Immature natural killer cell (primary cell): ENCODE measurements around the gene FHL1. TPM values are rescaled to one million over a fixed set of nuclear protein-coding genes. Genes with fewer than 3 reads are reported as not detected.
A peak's percentile ranks its signal among the peaks of the same experiment; 100 is the strongest.

Experiments used
- DNase-seq, 3 donors: peaks; one replicate each; pipeline ENCODE4 v3.0.0; 2022; ENCODE audit warnings: mixed read lengths in 1 of 3
- H3K27ac Mint-ChIP-seq, 6 donors: one replicate each; pipeline ENCODE4 v1.8.0; 2020; ENCODE audit warnings: mixed read lengths in 6 of 6, mild to moderate bottlenecking in 5 of 6, inconsistent platforms in 4 of 6, moderate library complexity in 3 of 6
- H3K27me3 Mint-ChIP-seq, 3 donors: one replicate each; pipeline ENCODE4 v1.8.0; 2020 to 2021; ENCODE audit warnings: low read depth in 3 of 3, mild to moderate bottlenecking in 3 of 3, mixed read lengths in 3 of 3, moderate library complexity in 3 of 3, inconsistent platforms in 1 of 3
- H3K36me3 Mint-ChIP-seq, 3 donors: one replicate each; pipeline ENCODE4 v1.8.0; 2020; ENCODE audit warnings: mixed read lengths in 3 of 3, inconsistent platforms in 2 of 3, mild to moderate bottlenecking in 2 of 3
- H3K4me1 Mint-ChIP-seq, 2 donors: one replicate each; pipeline ENCODE4 v1.8.0; 2020; ENCODE audit warnings: inconsistent platforms in 2 of 2, mild to moderate bottlenecking in 2 of 2, mixed read lengths in 2 of 2, moderate library complexity in 1 of 2
- H3K4me3 Mint-ChIP-seq, 5 donors: one replicate each; pipeline ENCODE4 v1.8.0; 2020; ENCODE audit warnings: mild to moderate bottlenecking in 5 of 5, mixed read lengths in 5 of 5, inconsistent platforms in 3 of 5, moderate library complexity in 3 of 5
- H3K9me3 Mint-ChIP-seq, 6 donors: one replicate each; pipeline ENCODE4 v1.8.0; 2020; ENCODE audit warnings: mild to moderate bottlenecking in 6 of 6, mixed read lengths in 6 of 6, inconsistent platforms in 4 of 6, moderate library complexity in 3 of 6
- polyA plus RNA-seq, 3 donors: library from polyadenylated mRNA; unstranded; fragments of 300-500 nt; fragmentation: Illumina TruSeq; gene quantifications; one replicate each; pipeline ENCODE4 v1.2.3, GENCODE V29; 2021

Gene FHL1
- polyA plus RNA-seq, 3 donors from 2014 or later, result 11.1 to 24.0 (median 17.6) TPM

DNA sequence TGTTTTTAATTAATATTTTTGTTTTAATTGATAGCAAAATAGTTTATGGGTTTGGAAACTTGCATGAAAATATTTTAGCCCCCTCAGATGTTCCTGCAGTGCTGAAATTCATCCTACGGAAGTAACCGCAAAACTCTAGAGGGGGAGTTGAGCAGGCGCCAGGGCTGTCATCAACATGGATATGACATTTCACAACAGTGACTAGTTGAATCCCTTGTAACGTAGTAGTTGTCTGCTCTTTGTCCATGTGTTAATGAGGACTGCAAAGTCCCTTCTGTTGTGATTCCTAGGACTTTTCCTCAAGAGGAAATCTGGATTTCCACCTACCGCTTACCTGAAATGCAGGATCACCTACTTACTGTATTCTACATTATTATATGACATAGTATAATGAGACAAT, 63.5 kb downstream of the FHL1 start:
- no peak overlapping the region for H3K4me3 Mint-ChIP-seq
- no peak for DNase-seq
- no peaks in the 10 kb centered on the region for H3K9me3 Mint-ChIP-seq
- peaks cover 0 to 3% of the 10 kb centered on the region in 2 donors for H3K4me1 Mint-ChIP-seq
- H3K36me3 Mint-ChIP-seq, result peaks cover 0 to 7% (median 4%) of the 10 kb centered on the region in 3 donors
- H3K27me3 Mint-ChIP-seq, result peaks cover 0 to 11% (median 3%) of the 10 kb centered on the region in 3 donors
- no peak overlapping the region for H3K27ac Mint-ChIP-seq

GRCh38 chrX:136211766-136212556, 64.6 kb downstream of the FHL1 start:
- Mint-ChIP-seq H3K4me3 (no peak overlapping the region), H3K36me3 (peaks cover 0 to 7% (median 4%) of the 10 kb centered on the region in 3 donors), H3K27me3 (peaks cover 0 to 11% (median 4%) of the 10 kb centered on the region in 3 donors), H3K4me1 (no peaks in the 10 kb centered on the region), H3K9me3 (no peaks in the 10 kb centered on the region), H3K27ac (no peak overlapping the region)
- no peak for DNase-seq

DNA sequence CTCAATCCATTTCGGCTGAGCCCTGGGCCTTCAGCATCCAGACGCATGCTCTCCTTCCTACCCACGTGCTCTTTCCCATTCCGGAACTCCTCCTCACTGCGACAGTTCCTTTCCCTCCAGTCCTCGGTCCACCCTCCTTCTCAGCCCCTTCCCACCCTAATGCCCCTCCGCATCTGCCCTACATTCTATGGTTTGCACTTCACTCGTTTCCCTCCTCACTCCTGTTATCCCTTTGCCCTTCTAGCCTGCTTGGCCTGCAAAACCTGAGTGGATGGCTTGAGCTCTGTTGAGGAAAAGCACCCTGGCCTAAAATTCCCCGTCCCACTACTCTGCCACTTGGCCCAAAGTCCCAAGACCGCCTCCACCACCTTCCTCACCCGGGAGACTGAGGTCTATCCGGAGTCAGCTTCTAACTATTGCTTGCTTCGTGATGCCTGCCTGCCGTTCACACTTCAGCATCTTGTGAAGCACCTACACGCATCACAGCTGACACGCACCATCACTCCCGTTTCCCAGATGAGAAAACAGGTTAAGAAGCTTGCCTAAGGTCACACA, 65.3 kb downstream of the FHL1 start:
- DNase-seq, result no peak
- H3K9me3 Mint-ChIP-seq, result no peaks in the 10 kb centered on the region
- peaks cover 0 to 7% (median 4%) of the 10 kb centered on the region in 3 donors for H3K36me3 Mint-ChIP-seq
- H3K4me3 Mint-ChIP-seq, result no peak overlapping the region
- H3K27ac Mint-ChIP-seq, result peak overlapping the region in 1 of 6 donors; percentile 36
- no peaks in the 10 kb centered on the region for H3K4me1 Mint-ChIP-seq
- H3K27me3 Mint-ChIP-seq, result peaks cover 0 to 11% (median 4%) of the 10 kb centered on the region in 3 donors

DNA sequence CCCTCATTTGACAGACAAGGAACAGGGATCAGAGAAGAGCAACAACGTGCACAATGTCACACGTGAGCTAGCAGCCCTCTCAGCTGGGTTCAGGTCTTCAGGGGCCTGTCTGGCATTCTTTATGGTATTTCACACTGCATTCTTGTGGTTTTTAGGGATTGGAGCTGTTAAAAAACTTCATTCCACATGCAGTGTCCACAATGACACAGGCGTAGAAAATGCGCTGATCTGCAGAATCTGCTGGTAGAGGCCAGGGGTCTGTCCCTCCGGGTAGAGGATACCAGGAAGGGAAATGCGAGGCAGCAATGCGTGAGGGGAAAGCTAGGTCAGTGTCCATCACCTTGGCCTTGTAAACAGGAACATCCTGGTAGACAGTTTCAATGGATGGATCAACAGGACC, 67.2 kb downstream of the FHL1 start:
- Mint-ChIP-seq H3K4me3 (no peak overlapping the region), H3K27me3 (peaks cover 0 to 9% (median 3%) of the 10 kb centered on the region in 3 donors), H3K36me3 (peaks cover 7 to 10% (median 7%) of the 10 kb centered on the region in 3 donors), H3K27ac (no peak overlapping the region), H3K4me1 (no peaks in the 10 kb centered on the region), H3K9me3 (no peaks in the 10 kb centered on the region)
- no peak for DNase-seq

- Mint-ChIP-seq H3K36me3 (peaks cover 4 to 11% (median 7%) of the 10 kb centered on the region in 3 donors), H3K9me3 (no peaks in the 10 kb centered on the region), H3K4me3 (no peak overlapping the region), H3K27me3 (peaks cover 0 to 9% (median 3%) of the 10 kb centered on the region in 3 donors), H3K27ac (no peak overlapping the region), H3K4me1 (no peaks in the 10 kb centered on the region)
- no peak for DNase-seq
These were observed 68.2 kb downstream of the FHL1 start for GRCh38 chrX:136215559-136215958.

DNA sequence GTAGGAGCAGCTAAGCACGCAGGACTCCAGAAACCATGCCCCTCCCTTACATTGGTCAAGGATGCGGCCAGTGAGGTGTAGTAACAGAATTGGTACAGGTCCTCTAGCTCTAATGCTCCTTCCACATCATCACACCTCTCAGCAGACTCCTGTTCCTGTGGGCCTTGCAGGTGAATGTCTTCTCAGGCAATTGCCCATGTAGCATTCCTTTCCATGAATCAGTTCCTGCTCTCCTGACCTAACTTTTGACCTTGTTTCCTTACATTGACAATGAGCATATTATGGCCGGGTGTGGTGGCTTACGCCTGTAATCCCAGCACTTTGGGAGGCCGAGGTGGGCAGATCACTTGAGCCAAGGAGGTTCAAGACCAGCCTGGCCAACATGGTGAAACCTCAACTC, 72.6 kb downstream of the FHL1 start:
- no peak for DNase-seq
- no peak overlapping the region for H3K4me3 Mint-ChIP-seq
- peaks cover 12 to 20% (median 15%) of the 10 kb centered on the region in 3 donors for H3K36me3 Mint-ChIP-seq
- no peak overlapping the region for H3K27ac Mint-ChIP-seq
- H3K9me3 Mint-ChIP-seq, result no peaks in the 10 kb centered on the region
- peaks cover 0 to 1% (median 0%) of the 10 kb centered on the region in 3 donors for H3K27me3 Mint-ChIP-seq
- no peaks in the 10 kb centered on the region for H3K4me1 Mint-ChIP-seq

DNA sequence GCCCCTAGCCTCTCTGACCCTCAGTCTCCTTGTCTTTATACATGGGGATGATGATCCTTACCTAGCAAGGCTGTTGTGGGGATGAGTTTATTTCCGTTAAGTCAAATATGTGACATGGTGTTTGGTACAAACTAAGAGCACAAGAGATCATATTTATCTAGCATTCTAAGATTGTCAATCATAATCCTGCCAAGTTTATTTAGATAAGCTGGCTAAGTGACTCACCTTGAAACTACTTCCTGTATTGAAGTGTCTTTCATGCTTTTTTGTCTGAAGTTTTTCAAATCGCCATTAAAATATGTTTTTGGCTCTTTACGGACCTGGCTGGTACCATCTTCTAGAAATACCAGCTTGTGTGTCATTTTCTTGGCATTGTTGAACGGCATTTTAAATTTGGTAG, 73.2 kb downstream of the FHL1 start:
- Mint-ChIP-seq H3K36me3 (peaks cover 12 to 19% (median 15%) of the 10 kb centered on the region in 3 donors), H3K4me1 (no peaks in the 10 kb centered on the region), H3K9me3 (no peaks in the 10 kb centered on the region), H3K27ac (no peak overlapping the region), H3K27me3 (peaks cover 0 to 1% (median 0%) of the 10 kb centered on the region in 3 donors), H3K4me3 (no peak overlapping the region)
- no peak for DNase-seq

DNA sequence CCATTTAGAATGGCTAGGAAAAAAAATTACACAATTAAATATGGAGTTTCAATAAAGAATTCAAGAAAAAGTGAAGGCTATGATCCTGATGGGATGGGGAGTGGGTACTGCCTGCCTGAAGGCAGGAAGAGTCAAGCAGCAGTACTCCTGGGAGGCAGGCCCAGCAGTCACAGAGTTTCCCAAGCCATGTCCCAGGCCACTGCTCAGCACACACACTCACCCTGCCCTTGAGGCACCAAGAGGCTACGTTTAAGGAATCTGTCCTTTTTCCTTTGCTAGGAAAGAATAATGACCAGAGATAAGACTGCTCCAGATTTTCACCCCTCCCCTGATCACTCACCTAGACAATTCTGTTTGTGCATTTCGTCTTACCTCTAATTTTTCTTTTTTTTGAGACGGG, 73.6 kb downstream of the FHL1 start:
- no peak overlapping the region for H3K27ac Mint-ChIP-seq
- DNase-seq, result no peak
- peaks cover 12 to 16% (median 15%) of the 10 kb centered on the region in 3 donors for H3K36me3 Mint-ChIP-seq
- H3K27me3 Mint-ChIP-seq, result peaks cover 0 to 1% (median 0%) of the 10 kb centered on the region in 3 donors
- no peaks in the 10 kb centered on the region for H3K4me1 Mint-ChIP-seq
- no peaks in the 10 kb centered on the region for H3K9me3 Mint-ChIP-seq
- no peak overlapping the region for H3K4me3 Mint-ChIP-seq

GRCh38 chrX:136221851-136222513, 74.6 kb downstream of the FHL1 start:
- Mint-ChIP-seq H3K36me3 (peaks cover 12 to 16% (median 15%) of the 10 kb centered on the region in 3 donors), H3K4me1 (peaks cover under 1 to 1% of the 10 kb centered on the region in 2 donors), H3K27ac (no peak overlapping the region), H3K9me3 (no peaks in the 10 kb centered on the region), H3K27me3 (no peaks in the 10 kb centered on the region), H3K4me3 (no peak overlapping the region)
- DNase-seq, result no peak

DNA sequence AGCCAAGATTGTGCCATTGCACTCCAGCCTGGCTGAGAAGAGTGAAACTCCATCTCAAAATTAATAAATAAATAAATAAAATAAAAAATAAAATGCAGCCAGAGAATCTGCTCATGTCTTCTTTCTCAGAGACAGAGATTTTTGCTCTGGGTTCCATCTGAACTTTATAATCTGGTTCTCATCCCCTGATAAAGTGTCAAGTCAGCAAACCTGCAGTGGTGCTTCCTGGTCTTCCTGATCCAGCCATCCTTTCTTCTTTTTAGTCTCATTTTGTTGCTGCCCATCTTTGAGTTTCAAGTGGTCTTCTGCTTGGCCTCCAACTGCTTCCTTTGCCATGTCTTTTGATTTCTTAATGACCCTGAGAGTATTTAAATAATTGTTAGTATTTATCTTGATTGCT, 79.7 kb downstream of the FHL1 start:
- H3K27me3 Mint-ChIP-seq, result peaks cover 0 to 2% (median 0%) of the 10 kb centered on the region in 3 donors
- peaks cover 4 to 17% (median 4%) of the 10 kb centered on the region in 3 donors for H3K36me3 Mint-ChIP-seq
- peak overlapping the region in 3 of 6 donors; percentile 5 to 52 (median 13) for H3K27ac Mint-ChIP-seq
- peaks cover 18 to 22% of the 10 kb centered on the region in 2 donors for H3K4me1 Mint-ChIP-seq
- peak overlapping the region in 1 of 5 donors; percentile 13 for H3K4me3 Mint-ChIP-seq
- DNase-seq, result no peak
- no peaks in the 10 kb centered on the region for H3K9me3 Mint-ChIP-seq

GRCh38 chrX:136227948-136228838, 80.9 kb downstream of the FHL1 start:
- Mint-ChIP-seq H3K4me3 (peak overlapping the region in 4 of 5 donors; percentile 5 to 76 (median 50)), H3K27ac (peak overlapping the region in 5 of 6 donors; percentile 66 to 84 (median 76)), H3K27me3 (peaks cover 0 to 2% (median 0%) of the 10 kb centered on the region in 3 donors), H3K4me1 (peaks cover 18 to 22% of the 10 kb centered on the region in 2 donors), H3K9me3 (no peaks in the 10 kb centered on the region), H3K36me3 (peaks cover 4 to 16% (median 4%) of the 10 kb centered on the region in 3 donors)
- DNase-seq, result no peak

- peaks cover 0 to 2% (median 0%) of the 10 kb centered on the region in 3 donors for H3K27me3 Mint-ChIP-seq
- no peaks in the 10 kb centered on the region for H3K9me3 Mint-ChIP-seq
- H3K4me3 Mint-ChIP-seq, result peak overlapping the region in 4 of 5 donors; percentile 5 to 76 (median 31)
- H3K36me3 Mint-ChIP-seq, result peaks cover 4 to 14% (median 4%) of the 10 kb centered on the region in 3 donors
- DNase-seq, result no peak
- peaks cover 18 to 22% of the 10 kb centered on the region in 2 donors for H3K4me1 Mint-ChIP-seq
- peak overlapping the region in 5 of 6 donors; percentile 7 to 84 (median 76) for H3K27ac Mint-ChIP-seq
These were observed 81.5 kb downstream of the FHL1 start for GRCh38 chrX:136228839-136229207.

GRCh38 chrX:136237074-136237473, 89.7 kb downstream of the FHL1 start:
- H3K4me1 Mint-ChIP-seq, result no peaks in the 10 kb centered on the region
- no peak overlapping the region for H3K4me3 Mint-ChIP-seq
- peaks cover 1 to 3% (median 2%) of the 10 kb centered on the region in 3 donors for H3K27me3 Mint-ChIP-seq
- DNase-seq, result no peak
- peaks cover 4 to 7% (median 5%) of the 10 kb centered on the region in 3 donors for H3K36me3 Mint-ChIP-seq
- H3K27ac Mint-ChIP-seq, result no peak overlapping the region
- no peaks in the 10 kb centered on the region for H3K9me3 Mint-ChIP-seq
